Frontal cortex (tissue), 4 donors: ENCODE data around the gene C22orf39. TPM values are rescaled to one million over a fixed set of nuclear protein-coding genes. Genes with fewer than 3 reads are reported as not detected.

Source experiments
- DNase-seq, 2 donors: peaks; one replicate each; pipeline ENCODE4 v3.0.0; 2012; ENCODE audit warnings: low spot score in 2 of 2
- FAIRE-seq: peaks from 2 replicates; lab custom pipeline; 2012; peaks lifted over from hg19 to GRCh38; lab: Jason Lieb, UNC
- total RNA-seq: library from RNA; depleted of rRNA; stranded (reverse); fragments of >200 nt; gene quantifications from one replicate; pipeline ENCODE4 v1.2.3, GENCODE V29; 2014
- donor health status: control.
- donor health status: control.
- donor health status: control.

C22orf39 gene
- total RNA-seq, 1 donor from 2014 or later = 38.3 TPM

GRCh38 chr22:19406846-19407245 lies 40.7 kb downstream of the C22orf39 start:
- DNase-seq = no peak
- no peak for FAIRE-seq

- no peak for DNase-seq
- no peak for FAIRE-seq
Observed at GRCh38 chr22:19406281-19406811, 41.2 kb downstream of the C22orf39 start.

DNA sequence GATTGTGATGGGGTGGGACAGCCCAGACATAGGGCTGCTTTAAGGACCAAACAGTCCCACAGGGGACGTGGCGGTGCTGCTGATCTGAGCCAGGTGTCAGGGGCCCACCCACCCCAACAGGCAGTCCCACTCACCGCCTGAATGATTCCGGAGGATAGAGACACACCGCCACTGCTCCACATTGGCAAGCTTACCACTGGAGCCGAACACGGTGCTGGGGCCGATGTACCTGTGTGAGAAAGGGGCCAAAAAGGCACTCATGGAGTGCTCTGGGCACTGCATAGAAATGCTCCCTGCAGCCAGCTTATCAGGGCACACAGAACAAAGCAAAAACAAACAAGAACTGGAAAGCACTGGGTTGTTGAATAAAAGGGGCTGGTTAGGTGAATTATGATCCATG lies 41.9 kb downstream of the C22orf39 start:
- no peak for FAIRE-seq

GRCh38 chr22:19405133-19405532 lies 42.4 kb downstream of the C22orf39 start:
- FAIRE-seq = no peak
- no peak for DNase-seq

More for the DNA sequence above, 41.9 kb downstream of the C22orf39 start:
- DNase-seq = no peak

DNA sequence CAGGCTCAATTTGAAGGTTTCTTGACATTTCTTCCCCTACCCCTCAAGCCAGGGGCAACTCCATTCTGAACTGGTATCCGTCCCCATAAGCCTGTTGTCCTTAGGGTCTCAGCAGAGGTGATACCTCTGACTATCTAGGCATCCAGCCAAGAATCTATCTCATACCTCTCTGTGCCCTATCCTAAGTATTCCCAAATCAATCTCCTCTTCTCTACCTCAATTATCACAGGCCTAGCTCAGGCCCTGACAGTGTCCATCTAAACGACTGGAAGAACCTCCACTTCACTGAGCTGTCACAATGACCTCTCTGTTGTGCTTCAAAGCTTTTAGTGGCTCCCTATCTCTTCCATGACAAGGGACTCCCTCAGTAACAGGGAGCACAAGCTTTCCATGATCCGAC lies 42.8 kb downstream of the C22orf39 start:
- DNase-seq (no peak), FAIRE-seq (no peak)

GRCh38 chr22:19402642-19403191 lies 44.8 kb downstream of the C22orf39 start:
- FAIRE-seq (no peak), DNase-seq (no peak)

- DNase-seq (no peak), FAIRE-seq (no peak)
Observed at GRCh38 chr22:19401483-19401882, 46.0 kb downstream of the C22orf39 start.

DNA sequence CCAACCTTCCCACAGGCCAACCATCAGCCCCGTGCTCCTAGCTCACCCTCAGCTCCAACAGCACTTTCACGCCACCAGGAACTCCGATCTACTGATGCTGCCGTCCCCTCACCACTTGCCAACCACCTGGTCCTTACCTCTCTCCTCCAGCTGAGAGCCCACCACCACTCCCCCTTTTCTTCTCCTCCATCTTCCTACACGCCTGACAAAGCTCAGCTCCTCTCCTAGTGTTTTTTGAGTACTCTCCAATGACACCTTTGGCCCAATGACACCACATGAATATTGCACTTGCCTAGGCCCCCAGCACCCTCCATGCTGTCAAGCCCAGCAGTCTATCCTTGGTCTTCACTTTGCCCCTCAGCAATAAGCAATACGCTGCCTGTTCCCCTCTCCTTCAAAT lies 46.6 kb downstream of the C22orf39 start:
- DNase-seq (no peak), FAIRE-seq (no peak)

GRCh38 chr22:19398652-19399051 lies 48.9 kb downstream of the C22orf39 start:
- FAIRE-seq = no peak
- DNase-seq = no peak

DNA sequence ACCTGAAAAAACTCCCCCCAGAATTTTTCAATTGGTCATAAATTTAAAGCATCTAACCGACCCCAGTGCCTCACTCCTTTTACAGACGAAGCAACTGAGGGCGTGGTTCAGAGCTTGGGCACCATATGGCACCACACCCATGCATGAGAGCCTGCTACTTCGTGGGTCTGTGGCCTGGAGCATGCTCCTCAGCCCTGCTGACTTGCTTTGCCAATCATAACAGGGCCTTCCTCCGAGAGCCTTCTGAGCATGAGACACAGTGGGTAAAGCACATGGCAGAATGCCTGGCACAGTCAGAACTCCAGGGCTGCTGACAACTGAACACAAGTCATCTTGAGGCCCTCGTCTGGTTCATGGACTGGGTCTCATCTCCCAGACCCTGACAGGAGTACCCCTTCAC lies 49.3 kb downstream of the C22orf39 start:
- no peak for FAIRE-seq
- DNase-seq = no peak

- DNase-seq = no peak
- no peak for FAIRE-seq
Observed at GRCh38 chr22:19397734-19398104, 49.8 kb downstream of the C22orf39 start.

GRCh38 chr22:19396934-19397733 lies 50.4 kb downstream of the C22orf39 start:
- DNase-seq (no peak), FAIRE-seq (no peak)

GRCh38 chr22:19396561-19396933 lies 51.0 kb downstream of the C22orf39 start:
- FAIRE-seq (no peak), DNase-seq (no peak)

- FAIRE-seq (no peak), DNase-seq (no peak)
Observed at GRCh38 chr22:19395276-19395675, 52.2 kb downstream of the C22orf39 start.

DNA sequence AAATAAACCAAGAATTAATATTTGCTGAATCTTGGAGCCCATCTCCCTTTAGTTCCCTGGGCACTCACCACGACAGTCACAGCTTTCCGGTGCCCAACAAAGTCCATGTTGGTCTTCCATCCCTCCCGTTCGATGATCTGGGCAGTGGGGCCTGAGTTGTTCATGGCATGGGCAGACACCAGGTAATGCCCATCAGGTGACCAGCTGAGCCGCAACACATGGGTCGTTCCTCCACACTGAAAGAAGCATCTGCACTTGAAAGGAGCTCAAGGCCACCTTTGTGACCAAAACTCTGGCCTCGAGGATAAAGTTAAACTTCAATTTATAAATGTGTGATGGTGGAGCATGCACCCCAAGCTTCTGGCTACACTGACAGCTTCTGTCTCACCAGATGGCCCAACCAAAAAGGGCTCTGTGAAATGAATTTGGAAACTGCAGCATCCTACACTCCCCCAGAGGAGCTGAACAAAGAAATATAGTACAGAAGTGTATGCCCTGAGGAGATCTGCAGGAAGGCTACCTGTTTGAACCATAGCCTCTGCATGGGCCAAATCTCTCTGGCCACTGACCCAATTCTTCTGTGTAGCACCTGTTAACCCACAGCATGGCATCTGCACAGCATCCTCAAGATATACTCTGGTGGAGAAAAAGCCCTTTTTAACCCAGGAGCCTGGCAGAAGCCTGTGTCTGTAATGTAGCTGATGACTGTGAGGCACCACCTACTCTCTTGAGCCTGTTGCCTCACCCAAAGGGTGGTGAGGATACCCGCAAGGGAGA lies 53.0 kb downstream of the C22orf39 start:
- DNase-seq (no peak), FAIRE-seq (no peak)

GRCh38 chr22:19393704-19394103 lies 53.8 kb downstream of the C22orf39 start:
- DNase-seq (no peak), FAIRE-seq (no peak)

Other genes starting within 250 kb of the C22orf39 start
- gene CLTCL1, start 156.0 kb downstream of the C22orf39 start, total RNA-seq = 9.8 TPM
- gene HIRA, start 16.0 kb downstream of the C22orf39 start, total RNA-seq = 21.6 TPM
- gene MRPL40, start 15.2 kb downstream of the C22orf39 start, total RNA-seq = 18.8 TPM
- 32.2 TPM for gene UFD1, start 31.5 kb upstream of the C22orf39 start, total RNA-seq
- 0.82 TPM for gene CDC45, start 32.2 kb upstream of the C22orf39 start, total RNA-seq
- 84.8 TPM for gene CLDN5, start 76.7 kb upstream of the C22orf39 start, total RNA-seq